CD14-positive monocyte (primary cell): ENCODE measurements around the gene HS6ST1. TPM values are rescaled to one million over a fixed set of nuclear protein-coding genes. Genes with fewer than 3 reads are reported as not detected.
A peak's percentile ranks its signal among the peaks of the same experiment; 100 is the strongest.

Source experiments
- DNase-seq, 3 donors: peaks; one replicate each; pipeline ENCODE4 v3.0.0-alpha.2; 2011 to 2022
- H2AFZ ChIP-seq: 2 replicates; pipeline ENCODE4 v1.6.0; 2012; ENCODE audit warnings: mild to moderate bottlenecking, low read depth, low read length, inconsistent platforms; ENCODE audit not compliant: insufficient read depth, poor library complexity, severe bottlenecking
- H3K27ac ChIP-seq, 2 donors: 1 replicate in 1 of 2; 2 replicates in 1 of 2; pipeline ENCODE4 v1.5.1; 2012 to 2013; ENCODE audit warnings: low read length in 2 of 2, control low read depth in 1 of 2, inconsistent platforms in 1 of 2, low read depth in 1 of 2, mild to moderate bottlenecking in 1 of 2
- H3K27me3 ChIP-seq, 2 donors: one replicate each; pipeline versions ENCODE4 v1.6.0 to v1.6.1; 2011 to 2013; ENCODE audit warnings: low read length in 2 of 2; ENCODE audit not compliant: control insufficient read depth in 2 of 2, insufficient read depth in 2 of 2
- H3K36me3 ChIP-seq, 2 donors: replicated peaks in 1 of 2; 1 replicate in 1 of 2; 2 replicates in 1 of 2; pipeline versions ENCODE4 v1.5.1 to v1.6.1; 2012 to 2013; ENCODE audit warnings: low read length in 2 of 2, control low read depth in 1 of 2, inconsistent platforms in 1 of 2, mild to moderate bottlenecking in 1 of 2; ENCODE audit not compliant: insufficient read depth in 2 of 2, control insufficient read depth in 1 of 2
- H3K4me1 ChIP-seq, 2 donors: 1 replicate in 1 of 2; 2 replicates in 1 of 2; pipeline versions ENCODE4 v1.5.1 to v1.6.1; 2012 to 2013; ENCODE audit warnings: low read length in 2 of 2, control low read depth in 1 of 2, inconsistent platforms in 1 of 2, mild to moderate bottlenecking in 1 of 2, moderate library complexity in 1 of 2; ENCODE audit not compliant: insufficient read depth in 2 of 2, control insufficient read depth in 1 of 2
- H3K4me2 ChIP-seq: replicated peaks from 2 replicates; pipeline ENCODE3; 2012; ENCODE audit warnings: low read length, moderate library complexity, mild to moderate bottlenecking; ENCODE audit not compliant: poor library complexity, severe bottlenecking; ENCODE audit errors: extremely low read depth
- H3K4me3 ChIP-seq, 3 experiments: fragments of 200-600 bp in 1 of 3; sonication (generic) in 1 of 3; replicated peaks in 1 of 3; 1 replicate in 2 of 3; 2 replicates in 1 of 3; pipeline ENCODE4 v1.5.1; 2011 to 2013; ENCODE audit warnings: low read length in 3 of 3, mild to moderate bottlenecking in 3 of 3, control low read depth in 2 of 3, low read depth in 2 of 3, inconsistent platforms in 1 of 3, moderate library complexity in 1 of 3
- H3K79me2 ChIP-seq: 2 replicates; pipeline ENCODE4 v1.6.0; 2012; ENCODE audit warnings: mild to moderate bottlenecking, control low read depth, inconsistent platforms, low read length, moderate library complexity; ENCODE audit not compliant: insufficient read depth
- H3K9ac ChIP-seq: 2 replicates; pipeline ENCODE4 v1.6.0; 2017; ENCODE audit warnings: low read length, mild to moderate bottlenecking; ENCODE audit not compliant: insufficient read depth, poor library complexity, severe bottlenecking
- H3K9me3 ChIP-seq, 2 donors: replicated peaks in 1 of 2; 1 replicate in 1 of 2; 2 replicates in 1 of 2; pipeline versions ENCODE4 v1.5.1 to v1.6.1; 2012 to 2013; ENCODE audit warnings: low read length in 2 of 2, control low read depth in 1 of 2; ENCODE audit not compliant: control insufficient read depth in 1 of 2, insufficient read depth in 1 of 2
- H4K20me1 ChIP-seq: 2 replicates; pipeline ENCODE4 v1.6.0; 2012; ENCODE audit warnings: mild to moderate bottlenecking, low read length, control low read depth, moderate library complexity; ENCODE audit not compliant: insufficient read depth
- H3K27ac Mint-ChIP-seq, 7 donors: one replicate each; pipeline ENCODE4 v1.8.0; 2020; ENCODE audit warnings: mild to moderate bottlenecking in 7 of 7, mixed read lengths in 7 of 7, moderate library complexity in 6 of 7, inconsistent platforms in 2 of 7
- H3K27me3 Mint-ChIP-seq, 3 donors: one replicate each; pipeline ENCODE4 v1.8.0; 2021 to 2022; ENCODE audit warnings: low read depth in 3 of 3, mild to moderate bottlenecking in 3 of 3, mixed read lengths in 3 of 3, moderate library complexity in 3 of 3, inconsistent platforms in 1 of 3
- H3K36me3 Mint-ChIP-seq, 2 donors: one replicate each; pipeline ENCODE4 v1.8.0; 2020; ENCODE audit warnings: mixed read lengths in 2 of 2, inconsistent platforms in 1 of 2, mild to moderate bottlenecking in 1 of 2
- H3K4me1 Mint-ChIP-seq: one replicate; pipeline ENCODE4 v1.8.0; 2020; ENCODE audit warnings: mild to moderate bottlenecking, mixed read lengths
- H3K4me3 Mint-ChIP-seq, 2 donors: one replicate each; pipeline ENCODE4 v1.8.0; 2020; ENCODE audit warnings: mild to moderate bottlenecking in 2 of 2, mixed read lengths in 2 of 2, moderate library complexity in 1 of 2
- H3K9me3 Mint-ChIP-seq, 7 donors: one replicate each; pipeline ENCODE4 v1.8.0; 2020 to 2022; ENCODE audit warnings: mixed read lengths in 7 of 7, mild to moderate bottlenecking in 6 of 7, moderate library complexity in 6 of 7, inconsistent platforms in 2 of 7
- CTCF ChIP-seq: fragments of 200-600 bp; IDR thresholded peaks from one replicate; pipeline ENCODE4 v1.8.0; 2022; ENCODE audit warnings: antibody characterized with exemption, mild to moderate bottlenecking
- WGBS: methylation state at CpG from one replicate; pipeline ENCODE4 v1.1.5; 2013; ENCODE audit warnings: missing lambda C conversion rate; ENCODE audit not compliant: insufficient coverage; 5-methylcytosine and 5-hydroxymethylcytosine counted together
- intact Hi-C, 2 donors: fragments of 100-400 bp; cut with micrococcal nuclease; formaldehyde crosslinking; loops; one replicate each; pipeline versions ENCODE4 v1.15.0 to v1.15.1; 2023
- polyA plus RNA-seq, 3 donors: library from polyadenylated mRNA; depleted of rRNA in 1 of 3; unstranded in 2 of 3; stranded (reverse) in 1 of 3; fragments of 300-500 nt in 2 of 3; fragments of >200 nt in 1 of 3; fragmentation: Illumina TruSeq in 2 of 3; gene quantifications; 1 replicate in 2 of 3; 2 replicates in 1 of 3; pipeline ENCODE4 v1.2.3, GENCODE V29; 2012 to 2021

Gene HS6ST1
- polyA plus RNA-seq, 3 donors: 2.9 to 5.4 (median 4.0) TPM

GRCh38 chr2:128270672-128271596 lies 47.7 kb downstream of the HS6ST1 start:
- 92% methylated on average over 14 of the region's 18 CpGs for WGBS
- DNase-seq: no peak
- H3K36me3 ChIP-seq: peaks cover 0 to 24% of the 10 kb centered on the region in 2 donors
- Mint-ChIP-seq H3K36me3 (peaks cover 24 to 38% of the 10 kb centered on the region in 2 donors), H3K4me1 (no peaks in the 10 kb centered on the region), H3K9me3 (peaks cover 8 to 20% (median 15%) of the 10 kb centered on the region in 7 donors), H3K4me3 (no peak overlapping the region), H3K27me3 (peaks cover 0 to 2% (median 0%) of the 10 kb centered on the region in 3 donors), H3K27ac (peak overlapping the region in 1 of 7 donors; percentile 23)
- peaks cover 0 to 13% of the 10 kb centered on the region in 2 donors for H3K9me3 ChIP-seq
- H3K27me3 ChIP-seq: no peaks in the 10 kb centered on the region
- no peak overlapping the region for H2AFZ ChIP-seq
- H4K20me1 ChIP-seq: peaks cover 9% of the 10 kb centered on the region
- H3K4me1 ChIP-seq: no peaks in the 10 kb centered on the region
- H3K27ac ChIP-seq: no peak overlapping the region
- H3K9ac ChIP-seq: no peak overlapping the region
- H3K4me3 ChIP-seq: no peak overlapping the region
- H3K79me2 ChIP-seq: no peaks in the 10 kb centered on the region
- TF ChIP-seq CTCF: no peak
- intact Hi-C loops: no loop called here
- H3K4me2 ChIP-seq: no peak overlapping the region

- no peaks in the 10 kb centered on the region for H3K4me1 ChIP-seq
- H3K9ac ChIP-seq: no peak overlapping the region
- H3K4me2 ChIP-seq: no peak overlapping the region
- Mint-ChIP-seq H3K9me3 (peaks cover 7 to 14% (median 11%) of the 10 kb centered on the region in 7 donors), H3K27me3 (peaks cover 0 to 2% (median 0%) of the 10 kb centered on the region in 3 donors), H3K4me3 (no peak overlapping the region), H3K36me3 (peaks cover 17 to 30% of the 10 kb centered on the region in 2 donors), H3K4me1 (no peaks in the 10 kb centered on the region), H3K27ac (no peak overlapping the region)
- H4K20me1 ChIP-seq: peaks cover 9% of the 10 kb centered on the region
- H3K79me2 ChIP-seq: no peaks in the 10 kb centered on the region
- intact Hi-C loops: no loop called here
- H2AFZ ChIP-seq: no peak overlapping the region
- no peak for DNase-seq
- H3K36me3 ChIP-seq: peaks cover 0 to 16% of the 10 kb centered on the region in 2 donors
- no peak overlapping the region for H3K4me3 ChIP-seq
- no peak for TF ChIP-seq CTCF
- H3K27me3 ChIP-seq: no peaks in the 10 kb centered on the region
- 96% methylated on average over 14 of the region's 16 CpGs for WGBS
- H3K27ac ChIP-seq: no peak overlapping the region
- peaks cover 0 to 9% of the 10 kb centered on the region in 2 donors for H3K9me3 ChIP-seq
Observed at GRCh38 chr2:128269990-128270671, 48.5 kb downstream of the HS6ST1 start.
